Upper lobe of left lung (tissue), 6 donors: ENCODE results near the gene METTL3. TPM values are rescaled to one million over a fixed set of nuclear protein-coding genes. Genes with fewer than 3 reads are reported as not detected.
A peak's percentile ranks its signal among the peaks of the same experiment; 100 is the strongest.

ENCODE experiments used
- ATAC-seq, 2 donors: fragments of 200-7000 bp; cut with Tn5 transposase; one replicate each; pipeline ENCODE4 v1.9.1; 2022; ENCODE audit warnings: mild to moderate bottlenecking in 2 of 2, moderate library complexity in 2 of 2; ENCODE audit not compliant: low FRiP score in 2 of 2
- DNase-seq, 2 donors: peaks; one replicate each; pipeline ENCODE4 v3.0.0-alpha.2; 2019 to 2020
- H3K27ac ChIP-seq, 4 donors: fragments of 200-600 bp; sonication (generic); one replicate each; pipeline ENCODE4 v1.5.1; 2016 to 2019
- H3K27me3 ChIP-seq, 4 donors: fragments of 200-600 bp; sonication (generic); one replicate each; pipeline ENCODE4 v1.5.1; 2017 to 2019
- H3K36me3 ChIP-seq, 4 donors: fragments of 200-600 bp; sonication (generic); one replicate each; pipeline ENCODE4 v1.5.1; 2016 to 2019
- H3K4me1 ChIP-seq, 4 donors: fragments of 200-600 bp; sonication (generic); one replicate each; pipeline ENCODE4 v1.5.1; 2018 to 2019
- H3K4me3 ChIP-seq, 4 donors: fragments of 200-600 bp; sonication (generic); one replicate each; pipeline ENCODE4 v1.5.1; 2017 to 2019; ENCODE audit warnings: mild to moderate bottlenecking in 2 of 4, moderate library complexity in 1 of 4
- H3K9me3 ChIP-seq, 4 donors: fragments of 200-600 bp; sonication (generic); one replicate each; pipeline ENCODE4 v1.5.1; 2018 to 2019
- CTCF ChIP-seq, 6 experiments: fragments of 450-650 bp in 4 of 6; fragments of 200-600 bp in 2 of 6; sonication (generic) in 2 of 6; IDR thresholded peaks; one replicate each; pipeline ENCODE4 v1.5.1; 2016 to 2019; ENCODE audit warnings: antibody characterized with exemption in 6 of 6
- EP300 ChIP-seq, 4 donors: sonication (generic); formaldehyde crosslinking; IDR thresholded peaks; one replicate each; pipeline ENCODE4 v1.5.1; 2017; ENCODE audit warnings: antibody characterized with exemption in 4 of 4, control low read depth in 2 of 4
- POLR2A ChIP-seq, 4 donors: fragments of 450-650 bp; IDR thresholded peaks; one replicate each; pipeline ENCODE4 v1.5.1; 2016 to 2017; ENCODE audit warnings: antibody characterized with exemption in 4 of 4, mild to moderate bottlenecking in 2 of 4
- POLR2AphosphoS5 ChIP-seq, 2 donors: sonication (generic); formaldehyde crosslinking; IDR thresholded peaks; one replicate each; pipeline ENCODE4 v1.5.1; 2017; ENCODE audit warnings: antibody characterized with exemption in 2 of 2
- WGBS, 2 donors: methylation state at CpG; one replicate each; pipeline ENCODE4 v1.1.5; 2017 to 2018; 5-methylcytosine and 5-hydroxymethylcytosine counted together
- total RNA-seq, 6 donors: library from RNA; depleted of rRNA in 4 of 6; stranded (reverse); fragments of >200 nt in 4 of 6; gene quantifications; one replicate each; pipeline versions ENCODE4 v1.1.0 to v1.2.1, GENCODE V29; 2016 to 2021
- donor health status: DM: no; HTN: no; CAD: no; lungs with moderate emphysema.
- donor health status: DM: no; HTN: yes; CAD: no; lungs with severe emphysema.

Gene METTL3
- total RNA-seq, 6 donors from 2014 or later = 41.7 to 126 (median 47.7) TPM

GRCh38 chr14:21539189-21539940 is 28.2 kb upstream of the METTL3 start:
- WGBS, 2 donors = 24 to 39% methylated on average over 3 of the region's 3 CpGs
- TF ChIP-seq POLR2AphosphoS5 (IDR thresholded peaks at IDR 0.05) (no peak), CTCF (IDR thresholded peaks at IDR 0.05) (no peak), EP300 (IDR thresholded peaks at IDR 0.05) (no peak), POLR2A (IDR thresholded peaks at IDR 0.05) (no peak)
- Histone ChIP-seq H3K27ac (no peak overlapping the region), H3K4me1 (peaks cover 0 to 9% (median 3%) of the 10 kb centered on the region in 4 donors), H3K9me3 (no peaks in the 10 kb centered on the region), H3K4me3 (no peak overlapping the region), H3K27me3 (peaks cover 0 to 7% (median 0%) of the 10 kb centered on the region in 4 donors), H3K36me3 (no peaks in the 10 kb centered on the region)
- no peak for ATAC-seq
- DNase-seq = no peak

- H3K36me3 ChIP-seq = no peaks in the 10 kb centered on the region
- WGBS, 2 donors = 19 to 23% methylated on average over 3 of the region's 3 CpGs
- H3K4me1 ChIP-seq = peaks cover 0 to 9% (median 3%) of the 10 kb centered on the region in 4 donors
- H3K4me3 ChIP-seq = peak overlapping the region in 2 of 4 donors; percentile 8 to 45
- DNase-seq (no peak), ATAC-seq (no peak)
- peaks cover 0 to 7% (median 0%) of the 10 kb centered on the region in 4 donors for H3K27me3 ChIP-seq
- H3K9me3 ChIP-seq = no peaks in the 10 kb centered on the region
- H3K27ac ChIP-seq = no peak overlapping the region
- no peak for TF ChIP-seq CTCF (IDR thresholded peaks at IDR 0.05)
- no peak for TF ChIP-seq EP300 (IDR thresholded peaks at IDR 0.05)
- no peak for TF ChIP-seq POLR2A (IDR thresholded peaks at IDR 0.05)
- no peak for TF ChIP-seq POLR2AphosphoS5 (IDR thresholded peaks at IDR 0.05)
Observed at GRCh38 chr14:21537090-21537424, 25.9 kb upstream of the METTL3 start.

- WGBS, 2 donors = 8 to 9% methylated on average over 18 to 25 of the region's 25 CpGs
- TF ChIP-seq POLR2AphosphoS5 (IDR thresholded peaks at IDR 0.05) = no peak
- no peak for TF ChIP-seq EP300 (IDR thresholded peaks at IDR 0.05)
- TF ChIP-seq POLR2A (IDR thresholded peaks at IDR 0.05) = no peak
- TF ChIP-seq CTCF (IDR thresholded peaks at IDR 0.05) = no peak
- ATAC-seq (peak; percentile 56 to 57), DNase-seq (no peak)
- Histone ChIP-seq H3K36me3 (no peaks in the 10 kb centered on the region), H3K9me3 (no peaks in the 10 kb centered on the region), H3K27ac (no peak overlapping the region), H3K4me1 (peaks cover 0 to 9% (median 3%) of the 10 kb centered on the region in 4 donors), H3K27me3 (peaks cover 0 to 7% (median 0%) of the 10 kb centered on the region in 4 donors), H3K4me3 (peak overlapping the region in 3 of 4 donors; percentile 8 to 45 (median 24))
Observed at GRCh38 chr14:21536418-21537089, 25.4 kb upstream of the METTL3 start.

GRCh38 chr14:21535545-21536417 is 24.6 kb upstream of the METTL3 start:
- ATAC-seq = peak; percentile 16 to 53
- H3K4me1 ChIP-seq = peaks cover 0 to 9% (median 3%) of the 10 kb centered on the region in 4 donors
- H3K27me3 ChIP-seq = peaks cover 0 to 7% (median 0%) of the 10 kb centered on the region in 4 donors
- H3K27ac ChIP-seq = no peak overlapping the region
- no peaks in the 10 kb centered on the region for H3K36me3 ChIP-seq
- peak overlapping the region in 2 of 4 donors; percentile 8 to 45 for H3K4me3 ChIP-seq
- TF ChIP-seq EP300 (IDR thresholded peaks at IDR 0.05) (no peak), POLR2AphosphoS5 (IDR thresholded peaks at IDR 0.05) (no peak)
- 46% methylated on average over 6 of the region's 6 CpGs for WGBS, 2 donors
- no peak for DNase-seq
- no peaks in the 10 kb centered on the region for H3K9me3 ChIP-seq

- DNase-seq (no peak), ATAC-seq (no peak)
- H3K27me3 ChIP-seq = peaks cover 0 to 7% (median 0%) of the 10 kb centered on the region in 4 donors
- peaks cover 0 to 9% (median 3%) of the 10 kb centered on the region in 4 donors for H3K4me1 ChIP-seq
- no peak overlapping the region for H3K27ac ChIP-seq
- 59 to 73% methylated on average over 4 of the region's 4 CpGs for WGBS, 2 donors
- no peaks in the 10 kb centered on the region for H3K36me3 ChIP-seq
- H3K4me3 ChIP-seq = no peak overlapping the region
- H3K9me3 ChIP-seq = no peaks in the 10 kb centered on the region
- TF ChIP-seq CTCF (IDR thresholded peaks at IDR 0.05) = no peak
- TF ChIP-seq POLR2A (IDR thresholded peaks at IDR 0.05) = no peak
- TF ChIP-seq POLR2AphosphoS5 (IDR thresholded peaks at IDR 0.05) = no peak
- TF ChIP-seq EP300 (IDR thresholded peaks at IDR 0.05) = no peak
Observed at GRCh38 chr14:21534576-21534975, 23.4 kb upstream of the METTL3 start.
